OCI-LY7 (cell line): ENCODE data around the gene KIFC3.

ENCODE experiments used
- CTCF ChIP-seq: fragments of 200-600 bp; sonication (generic); conservative IDR thresholded peaks from 2 replicates; pipeline ENCODE4 v1.5.1; 2014; ENCODE audit warnings: mild to moderate bottlenecking, antibody characterized with exemption, low read length, moderate library complexity, mixed read lengths
- EZH2phosphoT487 ChIP-seq: fragments of 200-600 bp; sonication (generic); IDR thresholded peaks from 2 replicates; pipeline ENCODE4 v1.6.1; 2018; ENCODE audit warnings: low read depth, borderline replicate concordance, mild to moderate bottlenecking, mixed run types, antibody characterized with exemption, low read length, moderate library complexity, mixed read lengths

GRCh38 chr16:57846078-57846697 lies 43.9 kb upstream of the KIFC3 start:
- TF ChIP-seq CTCF (no peak), EZH2phosphoT487 (no peak)
